ENCODE measurements around the gene FREM2.

The FREM2 gene, protein sequence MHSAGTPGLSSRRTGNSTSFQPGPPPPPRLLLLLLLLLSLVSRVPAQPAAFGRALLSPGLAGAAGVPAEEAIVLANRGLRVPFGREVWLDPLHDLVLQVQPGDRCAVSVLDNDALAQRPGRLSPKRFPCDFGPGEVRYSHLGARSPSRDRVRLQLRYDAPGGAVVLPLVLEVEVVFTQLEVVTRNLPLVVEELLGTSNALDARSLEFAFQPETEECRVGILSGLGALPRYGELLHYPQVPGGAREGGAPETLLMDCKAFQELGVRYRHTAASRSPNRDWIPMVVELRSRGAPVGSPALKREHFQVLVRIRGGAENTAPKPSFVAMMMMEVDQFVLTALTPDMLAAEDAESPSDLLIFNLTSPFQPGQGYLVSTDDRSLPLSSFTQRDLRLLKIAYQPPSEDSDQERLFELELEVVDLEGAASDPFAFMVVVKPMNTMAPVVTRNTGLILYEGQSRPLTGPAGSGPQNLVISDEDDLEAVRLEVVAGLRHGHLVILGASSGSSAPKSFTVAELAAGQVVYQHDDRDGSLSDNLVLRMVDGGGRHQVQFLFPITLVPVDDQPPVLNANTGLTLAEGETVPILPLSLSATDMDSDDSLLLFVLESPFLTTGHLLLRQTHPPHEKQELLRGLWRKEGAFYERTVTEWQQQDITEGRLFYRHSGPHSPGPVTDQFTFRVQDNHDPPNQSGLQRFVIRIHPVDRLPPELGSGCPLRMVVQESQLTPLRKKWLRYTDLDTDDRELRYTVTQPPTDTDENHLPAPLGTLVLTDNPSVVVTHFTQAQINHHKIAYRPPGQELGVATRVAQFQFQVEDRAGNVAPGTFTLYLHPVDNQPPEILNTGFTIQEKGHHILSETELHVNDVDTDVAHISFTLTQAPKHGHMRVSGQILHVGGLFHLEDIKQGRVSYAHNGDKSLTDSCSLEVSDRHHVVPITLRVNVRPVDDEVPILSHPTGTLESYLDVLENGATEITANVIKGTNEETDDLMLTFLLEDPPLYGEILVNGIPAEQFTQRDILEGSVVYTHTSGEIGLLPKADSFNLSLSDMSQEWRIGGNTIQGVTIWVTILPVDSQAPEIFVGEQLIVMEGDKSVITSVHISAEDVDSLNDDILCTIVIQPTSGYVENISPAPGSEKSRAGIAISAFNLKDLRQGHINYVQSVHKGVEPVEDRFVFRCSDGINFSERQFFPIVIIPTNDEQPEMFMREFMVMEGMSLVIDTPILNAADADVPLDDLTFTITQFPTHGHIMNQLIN (N-terminal part only)

DNA sequence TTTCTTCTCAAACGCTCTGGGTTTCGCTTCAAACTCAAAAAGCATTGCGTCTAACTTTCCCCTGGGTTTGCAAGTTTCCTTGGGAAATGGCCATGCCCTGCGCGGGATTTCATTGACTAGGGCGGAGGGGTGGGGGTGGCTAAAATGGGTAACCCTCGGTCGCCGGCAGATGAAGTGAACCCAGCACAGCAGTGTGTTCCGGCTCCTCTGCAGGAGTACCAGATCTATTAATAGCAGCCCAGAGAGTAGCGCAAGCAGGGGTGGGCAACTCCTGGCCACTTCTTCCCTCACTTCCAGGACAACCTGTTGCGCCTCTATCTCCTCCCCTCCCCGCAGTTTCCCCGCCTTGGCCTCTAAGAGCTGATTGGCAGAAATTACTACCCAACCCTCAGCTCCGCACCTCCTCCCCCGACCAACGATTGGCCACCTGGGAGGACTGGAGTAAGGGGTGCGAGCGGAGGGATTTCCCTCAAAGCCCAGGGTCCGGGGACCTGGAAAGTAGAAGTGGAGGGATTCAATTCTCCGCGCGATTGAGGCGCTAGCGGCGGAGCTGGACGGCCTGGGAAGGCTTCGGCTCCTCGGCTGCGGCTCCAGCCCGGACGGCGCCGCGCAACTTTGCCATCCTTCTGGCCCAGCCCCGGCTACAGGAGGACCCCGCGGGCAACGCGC, at the start of gene FREM2:
FREM2 (plus strand) TSS at position 501 of the 669 bp plus-strand sequence. CDS start 268 bp downstream, outside the sequence.
- no peak for DNase-seq

DNA sequence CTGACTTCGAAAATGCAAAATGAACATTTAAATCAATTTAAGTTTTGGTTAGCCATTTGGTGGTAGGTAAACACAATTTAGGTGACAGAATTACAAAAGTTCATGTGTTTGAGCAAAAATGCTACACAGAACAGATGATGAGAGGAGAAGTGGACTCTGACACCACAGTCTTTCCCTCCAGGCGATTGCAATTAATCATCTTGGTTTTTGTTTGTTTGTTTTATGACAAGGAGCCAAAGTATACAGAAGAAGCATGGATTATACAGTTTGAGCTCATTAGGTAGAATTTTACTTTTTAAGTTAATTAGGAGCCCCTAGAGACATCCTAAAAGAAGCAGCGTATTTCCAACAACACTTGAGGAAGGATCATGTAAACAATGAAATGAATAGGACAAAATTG, 49.3 kb upstream of the FREM2 start:
- no peak for DNase-seq

DNA sequence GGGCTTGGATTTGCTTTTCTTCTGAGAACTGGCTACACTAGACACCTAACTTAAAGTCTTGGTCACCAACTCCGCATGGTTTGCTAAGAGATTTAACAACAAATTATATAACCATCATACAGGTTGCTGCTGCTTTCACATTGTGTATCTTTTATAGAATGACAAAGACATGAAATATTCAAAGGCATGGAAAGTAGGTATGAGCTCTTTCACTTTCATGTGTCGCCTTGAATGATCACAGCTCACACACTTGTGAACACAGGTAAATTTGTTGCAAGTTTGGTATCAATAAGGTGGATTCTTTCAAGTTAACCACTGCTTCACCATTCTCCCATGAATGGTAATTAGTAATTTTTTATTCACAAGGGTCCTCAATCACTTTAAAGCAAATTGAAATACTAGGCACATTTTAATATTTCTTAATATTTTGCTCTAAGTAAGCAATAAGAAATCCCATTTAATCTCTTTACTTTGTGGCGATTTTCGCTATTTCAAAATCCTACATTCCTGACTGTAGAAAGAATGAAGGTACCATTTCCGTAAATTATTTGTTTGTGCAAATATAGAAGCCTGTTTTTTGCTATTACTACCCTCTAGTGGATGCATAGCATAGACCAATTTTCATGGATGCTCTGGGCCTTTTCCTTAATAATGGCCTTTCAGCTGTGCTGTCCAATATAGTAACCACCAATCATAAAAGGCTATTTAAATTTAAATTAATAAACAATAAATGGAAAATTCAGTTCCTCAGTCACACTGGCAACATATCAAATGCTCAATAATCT, 45.5 kb upstream of the FREM2 start:
- DNase-seq, result no peak

DNA sequence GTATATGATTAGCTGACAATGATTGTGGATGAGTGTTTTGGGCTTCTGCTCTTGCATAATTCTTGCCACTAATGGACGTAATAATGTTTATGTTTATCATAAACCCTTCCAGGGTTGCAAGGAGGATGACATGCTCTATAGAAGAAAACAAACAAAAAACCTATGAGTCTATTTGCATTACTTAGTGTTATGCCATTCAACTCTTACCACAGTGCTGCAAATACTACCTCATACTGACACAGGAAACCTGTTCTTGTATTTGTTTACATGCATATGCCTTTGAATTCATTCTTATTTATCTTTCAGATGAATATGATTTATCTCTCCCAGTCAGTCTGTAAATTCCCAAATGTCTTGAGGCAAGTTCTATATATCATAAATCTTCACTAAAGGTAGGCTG, 39.6 kb upstream of the FREM2 start:
- DNase-seq, result no peak

DNA sequence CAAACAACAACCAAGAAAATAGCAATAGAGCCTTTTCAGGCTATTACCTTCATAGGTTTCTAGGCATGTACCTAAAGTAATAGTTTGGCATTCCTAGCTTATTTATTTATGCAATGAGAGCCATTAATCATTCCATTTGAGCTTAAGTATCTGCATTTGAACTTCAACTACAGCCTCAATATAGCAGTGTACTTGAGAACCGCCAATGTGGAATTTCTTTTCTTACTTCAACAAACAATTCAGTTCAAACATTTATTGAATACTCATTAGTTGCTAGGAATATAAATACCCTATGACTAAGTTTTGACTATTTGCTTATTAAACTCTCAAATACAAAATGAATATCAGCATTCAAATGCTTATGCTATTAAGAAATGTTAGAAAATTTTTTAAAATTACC, 38.0 kb upstream of the FREM2 start:
- DNase-seq, result no peak

DNA sequence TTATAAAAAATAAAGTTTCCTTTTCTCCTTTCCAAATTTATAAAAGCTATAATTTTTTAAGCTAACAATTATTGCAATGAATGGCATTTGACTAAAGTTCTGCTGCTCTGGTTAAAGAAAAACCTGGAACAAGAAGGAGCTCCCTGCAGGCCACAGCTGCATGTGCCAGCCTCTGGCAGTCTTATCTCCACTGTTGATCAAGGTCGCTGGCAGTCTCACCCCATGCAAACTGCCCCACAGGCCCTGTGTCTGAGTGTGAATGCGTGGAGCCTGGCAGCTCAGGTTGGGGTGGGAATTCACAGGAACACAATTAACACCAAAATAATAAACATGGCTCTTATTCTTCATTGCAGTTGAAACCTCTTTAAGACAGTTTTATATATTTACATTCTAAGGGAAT, 30.2 kb upstream of the FREM2 start:
- DNase-seq, result no peak

DNA sequence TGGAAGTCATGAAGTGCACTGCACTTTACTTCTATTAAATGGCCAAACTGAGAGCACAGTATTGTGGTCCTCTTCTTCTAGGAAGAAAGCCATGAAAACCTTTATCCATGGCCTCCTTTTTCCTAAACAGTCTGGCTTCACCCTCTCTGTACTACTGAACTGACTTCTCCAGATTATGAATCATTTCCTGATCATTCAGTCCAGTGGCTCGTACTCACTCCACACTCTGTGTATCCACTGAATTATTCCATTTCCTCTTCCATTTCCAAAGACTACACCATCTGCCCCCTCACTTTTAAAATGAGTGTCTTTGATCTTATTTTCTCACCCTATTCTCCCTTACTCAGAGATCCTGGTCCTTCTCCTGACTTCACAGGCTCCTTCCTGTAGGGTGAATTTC, 29.7 kb upstream of the FREM2 start:
- no peak for DNase-seq

DNA sequence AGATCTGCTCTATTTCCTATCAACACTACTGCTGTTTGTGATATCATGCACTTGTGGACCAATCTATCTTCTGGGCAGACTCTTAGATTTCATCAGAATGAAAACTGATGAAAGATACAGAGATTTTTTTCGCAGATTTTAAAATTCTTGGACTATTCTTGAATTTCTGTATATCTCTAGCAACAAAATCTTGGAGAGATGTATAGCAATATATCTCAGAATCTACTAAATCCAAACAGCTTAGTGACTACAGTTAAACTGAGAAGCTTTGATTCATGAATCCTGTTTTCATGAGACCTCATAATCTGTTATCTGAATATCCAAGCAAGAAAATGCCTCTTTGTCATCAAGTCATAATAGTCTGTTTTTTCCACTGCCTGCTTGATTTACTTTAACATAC, 28.0 kb upstream of the FREM2 start:
- no peak for DNase-seq

DNA sequence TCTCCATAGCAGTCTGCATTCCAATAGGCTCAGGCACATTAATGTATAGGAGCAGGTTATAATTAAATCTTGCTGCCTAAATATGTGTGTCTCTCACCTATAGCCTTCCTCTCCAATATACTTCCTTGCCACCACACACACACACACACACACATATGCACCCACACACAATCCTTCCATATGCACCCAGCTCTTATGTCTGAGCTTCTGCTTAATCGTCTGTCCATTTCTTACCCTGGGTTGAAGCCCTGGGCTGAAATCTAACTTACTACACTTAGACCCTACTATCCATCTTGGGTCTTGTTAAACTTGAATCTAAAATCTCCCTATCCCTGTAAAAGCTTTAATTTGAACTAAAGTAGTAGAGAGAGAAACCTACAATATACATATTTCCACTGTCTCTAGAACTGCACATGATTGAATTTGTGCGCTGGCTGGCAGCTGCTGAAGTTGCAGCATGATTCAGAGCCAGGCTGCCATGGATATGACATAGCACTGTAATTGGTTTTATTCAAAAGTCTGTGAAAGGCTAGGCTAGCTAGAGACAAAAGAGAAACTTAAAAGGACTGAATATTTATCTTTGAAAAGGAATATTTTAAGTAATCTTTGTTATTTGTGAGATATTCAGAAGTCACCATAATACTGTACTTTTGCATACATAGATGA, 25.7 kb upstream of the FREM2 start:
- no peak for DNase-seq

DNA sequence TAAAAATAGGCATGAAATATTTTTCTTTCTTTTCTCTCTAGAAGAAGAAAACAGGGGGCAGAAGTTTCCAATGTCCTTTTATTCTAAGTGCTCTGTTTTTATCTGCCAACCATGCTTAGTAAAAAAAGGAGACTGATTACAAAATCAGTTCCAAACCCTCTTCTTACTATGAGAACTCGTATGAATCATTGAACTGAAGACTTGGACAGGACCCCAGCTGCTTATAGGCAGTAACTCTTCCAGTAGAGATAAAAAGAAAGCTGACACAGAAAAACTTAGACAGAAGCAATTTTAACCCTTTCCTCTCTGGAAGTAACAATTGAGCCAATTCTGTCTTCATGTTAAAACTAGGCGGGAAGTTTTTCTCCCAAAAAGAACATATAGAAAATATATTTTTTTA, 24.5 kb upstream of the FREM2 start:
- no peak for DNase-seq

DNA sequence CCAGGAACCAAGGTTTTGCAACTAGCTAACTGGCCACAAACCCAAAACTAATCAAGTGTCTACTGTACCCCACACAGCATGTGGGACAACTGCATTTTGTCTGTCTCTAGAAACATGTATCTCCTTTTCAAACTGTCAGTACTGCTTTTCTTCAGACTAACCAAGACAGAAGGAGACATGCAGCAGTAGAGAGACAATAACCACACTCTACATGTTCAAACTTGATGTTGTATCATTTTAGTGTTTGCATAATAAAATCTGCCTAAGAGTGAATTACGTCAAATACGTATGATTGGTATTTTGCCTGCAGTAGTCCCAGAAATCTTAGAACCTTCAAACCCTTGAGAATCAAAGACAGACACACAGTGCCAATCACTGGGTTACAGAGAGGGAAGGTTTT, 22.0 kb upstream of the FREM2 start:
- no peak for DNase-seq

DNA sequence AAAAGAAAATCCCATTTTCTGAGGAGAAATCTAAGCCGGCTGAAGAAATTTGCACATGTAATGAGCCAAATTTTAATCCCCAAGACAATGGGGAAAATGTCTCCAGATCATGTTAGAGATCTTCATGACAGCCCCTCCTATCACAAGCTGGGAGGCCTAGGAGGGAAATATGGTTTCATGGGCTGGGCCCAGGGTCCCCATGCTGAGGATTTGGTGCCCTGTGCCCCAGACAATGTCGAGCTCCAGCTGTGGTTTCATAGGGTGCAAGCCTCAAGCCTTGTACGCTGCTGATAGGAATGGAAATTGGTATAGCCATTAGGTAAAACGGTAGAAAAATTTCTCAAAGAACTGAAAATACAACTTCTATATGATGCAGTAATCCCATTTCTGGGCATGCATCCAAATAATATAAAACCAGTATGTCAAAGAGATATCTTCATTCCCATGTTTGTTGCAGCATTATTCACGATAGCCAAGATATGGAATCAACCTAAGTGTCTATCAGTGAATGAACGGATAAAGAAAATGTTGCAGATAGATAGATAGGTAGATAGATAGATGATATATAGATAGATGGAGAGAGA, 19.3 kb upstream of the FREM2 start:
- no peak for DNase-seq

DNA sequence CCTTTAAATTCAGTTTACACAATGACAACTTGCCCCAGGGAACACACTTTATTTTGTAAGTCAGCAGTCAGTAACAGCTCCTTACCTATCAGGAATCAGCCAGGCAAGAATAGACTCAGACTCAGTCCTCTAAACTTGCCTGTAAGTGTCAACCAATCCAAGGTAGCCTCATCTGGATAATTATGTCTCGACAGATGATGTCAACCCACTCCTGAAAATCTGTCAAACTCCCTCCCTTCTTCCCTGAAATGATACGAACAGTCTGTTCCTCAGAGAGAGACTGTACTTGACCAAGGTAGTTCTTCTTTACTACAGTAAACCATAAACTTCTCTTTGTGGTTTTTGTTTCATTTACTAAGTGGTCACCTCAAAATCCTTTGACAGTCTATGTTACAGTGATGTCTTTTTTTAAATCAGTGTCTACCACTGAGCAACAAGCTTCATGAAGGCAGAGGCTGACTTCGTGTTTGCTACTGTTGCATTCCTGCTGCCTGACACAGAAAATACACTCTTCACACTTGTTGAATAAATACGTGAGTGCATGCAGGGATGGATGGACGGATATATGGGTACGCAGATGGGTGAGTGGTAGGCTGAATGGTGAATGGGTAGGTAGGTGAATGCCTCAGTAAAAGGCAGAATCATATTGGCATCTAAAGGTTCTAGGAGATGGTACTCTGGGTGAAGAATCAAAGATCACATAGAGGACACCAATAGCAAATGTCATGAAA, 17.5 kb upstream of the FREM2 start:
- no peak for DNase-seq

DNA sequence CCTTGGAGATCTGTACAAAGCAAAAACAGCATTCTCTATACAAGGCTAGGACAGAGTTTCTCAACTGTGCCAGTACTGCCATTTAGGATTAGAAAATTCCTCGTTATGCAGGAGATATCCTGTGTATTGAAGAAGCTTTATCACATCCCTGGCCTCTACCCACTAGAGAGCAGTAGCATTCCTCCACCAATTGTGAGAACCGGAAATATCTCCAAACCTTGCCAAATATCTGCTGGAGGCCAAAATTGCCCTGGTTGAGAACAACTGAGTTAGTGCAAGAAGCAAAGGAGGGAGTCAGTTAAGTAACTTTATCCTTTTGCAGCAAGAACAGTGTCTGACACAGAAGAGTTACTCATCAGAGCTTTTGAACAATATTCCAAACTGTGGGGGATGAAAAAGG, 16.2 kb upstream of the FREM2 start:
- no peak for DNase-seq

DNA sequence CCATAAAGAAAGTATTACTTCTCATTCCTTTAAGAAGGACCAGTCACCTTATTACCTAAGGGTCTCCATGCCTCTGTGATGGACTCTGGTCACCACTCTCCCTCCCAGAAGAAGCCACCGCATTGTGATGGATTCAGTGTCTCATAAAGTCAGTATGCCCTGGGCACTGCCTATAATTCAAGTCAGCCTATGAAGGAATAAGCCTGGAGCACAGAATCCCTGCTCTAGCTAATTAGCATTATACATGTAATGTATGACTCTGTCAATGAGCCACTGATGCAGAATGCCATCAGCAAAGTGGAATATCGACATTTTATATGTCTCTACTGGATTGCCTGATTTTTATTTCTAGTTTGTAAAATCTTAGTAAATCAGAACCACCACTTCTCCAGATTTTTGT, 14.9 kb upstream of the FREM2 start:
- no peak for DNase-seq

DNA sequence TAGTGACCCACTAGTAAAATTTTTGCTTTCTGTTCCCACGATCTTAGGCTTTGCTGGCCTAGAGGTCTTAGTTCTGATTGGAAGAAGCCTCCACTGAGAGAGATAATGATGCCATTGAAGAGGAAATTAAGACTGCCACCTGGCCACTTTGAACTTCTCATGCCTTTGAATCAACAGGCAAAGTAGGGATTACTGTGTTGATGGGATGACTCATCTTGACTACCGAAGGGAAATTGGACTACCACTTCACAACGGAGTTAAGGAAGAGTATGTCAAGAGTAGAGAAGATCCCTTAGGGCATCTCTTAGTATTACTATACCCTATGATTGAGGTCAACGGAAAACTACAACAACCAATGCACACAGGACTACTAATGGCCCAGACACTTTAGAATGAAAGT, 12.7 kb upstream of the FREM2 start:
- no peak for DNase-seq

DNA sequence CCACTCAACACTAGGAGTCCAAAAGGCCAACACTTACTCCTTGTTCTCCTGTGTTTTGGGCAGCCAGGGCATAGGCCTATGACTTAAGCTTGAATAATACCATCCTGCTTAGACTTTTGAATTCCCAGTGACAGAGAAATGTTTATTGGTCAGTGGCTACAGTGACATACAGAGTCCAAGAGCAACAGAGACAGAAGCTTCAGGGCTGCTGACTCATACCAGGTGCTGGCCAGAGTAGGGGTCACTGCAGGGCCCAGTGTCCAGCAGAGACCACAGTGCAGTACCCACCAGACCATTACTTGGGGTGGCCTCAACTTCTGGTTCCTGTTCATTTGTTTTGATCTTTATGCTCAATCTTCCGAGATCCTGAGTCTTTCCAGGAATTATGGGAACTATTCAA, 6.0 kb upstream of the FREM2 start:
- DNase-seq, result no peak

DNA sequence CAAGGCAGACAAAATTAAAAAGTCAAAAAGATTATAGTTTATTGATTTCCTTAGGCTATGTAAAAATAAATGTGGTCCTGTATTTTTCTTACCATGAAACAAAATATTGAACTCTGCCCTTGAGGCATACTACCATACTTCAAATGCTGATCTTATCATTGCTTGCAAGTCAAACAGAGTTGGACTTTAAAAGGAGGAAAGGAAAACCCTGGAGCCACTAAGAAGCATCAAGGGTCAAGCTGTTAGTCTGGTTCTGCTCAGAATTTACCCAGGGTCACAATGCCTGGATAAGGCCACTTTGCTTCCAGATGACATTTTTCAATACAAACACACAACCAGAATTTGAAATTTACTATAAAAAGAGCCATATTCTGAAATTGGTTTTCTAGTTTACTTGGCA, 2.2 kb upstream of the FREM2 start:
- no peak for DNase-seq

DNA sequence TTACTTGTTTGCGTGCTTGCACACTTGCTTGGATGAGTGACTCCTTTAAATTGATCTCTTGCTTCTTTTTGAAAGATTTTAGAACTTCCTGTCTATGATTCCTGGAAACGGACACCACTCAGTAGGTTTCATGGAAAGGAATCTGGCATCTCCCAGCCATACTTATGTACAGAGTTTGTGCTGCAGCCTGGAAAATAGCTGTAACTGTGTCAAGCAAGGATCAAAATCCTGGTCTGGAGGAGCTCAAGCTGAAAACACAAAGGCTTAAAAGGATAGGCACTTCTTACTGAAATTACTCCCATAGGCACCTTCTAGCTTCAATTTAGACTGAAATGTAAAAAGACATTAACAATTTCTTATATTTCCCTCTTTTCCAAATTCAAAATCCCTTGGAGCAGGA, 1.4 kb upstream of the FREM2 start:
- DNase-seq, result no peak

DNA sequence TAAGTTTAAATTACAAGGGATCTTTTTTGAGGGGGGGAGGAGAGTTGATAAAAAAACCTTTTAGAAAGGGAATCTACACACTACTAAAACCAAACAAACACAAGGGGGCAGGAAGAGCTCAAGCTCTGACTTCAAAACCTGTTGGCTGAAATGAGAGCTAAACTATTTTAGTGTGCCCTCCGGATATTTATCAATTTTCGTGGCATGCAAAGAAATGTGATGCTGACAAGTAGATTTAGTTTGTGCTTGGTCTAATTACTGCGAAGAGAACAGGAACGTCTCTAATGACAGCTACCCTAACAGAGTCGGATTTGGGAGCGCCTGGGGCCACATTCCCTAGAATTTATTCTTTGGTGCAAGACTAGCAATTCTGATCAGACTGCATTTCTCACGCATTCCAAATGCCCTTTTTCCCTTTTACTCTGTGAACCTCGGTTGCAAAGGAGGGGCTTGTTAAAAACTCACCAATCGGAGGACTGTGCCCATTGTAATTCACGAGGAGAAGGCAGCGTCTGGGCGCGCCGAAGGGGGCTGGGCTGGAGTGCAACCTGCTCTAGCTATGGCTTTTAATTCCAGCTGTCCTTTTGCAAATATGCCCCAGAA, 802 bp upstream of the FREM2 start:
- DNase-seq, result no peak

Measured in stimulated activated naive CD4-positive, alpha-beta T cell treated with Interleukin-2 at 50 U/mL for 16 hours (primary cell).